Measurements from ENCODE around the gene PSMD12.
"Not testable (repeated sequence)": the region's sequence is repeated elsewhere in the genome, so short reads cannot be mapped to it uniquely, and the experiment has no call there.

Gene PSMD12

GRCh38 chr17:67353161-67353560 lies 13.2 kb downstream of the PSMD12 start:
- DNase-seq: no peak

- no peak for DNase-seq
These were observed 17.0 kb downstream of the PSMD12 start for GRCh38 chr17:67349420-67349819.

GRCh38 chr17:67347826-67348225 lies 18.6 kb downstream of the PSMD12 start:
- no peak for DNase-seq

- no peak for DNase-seq
These were observed 23.1 kb downstream of the PSMD12 start for GRCh38 chr17:67343237-67343636.

- DNase-seq: not testable (repeated sequence)
These were observed 28.0 kb downstream of the PSMD12 start for GRCh38 chr17:67338353-67338752.

- DNase-seq: no peak
These were observed 29.5 kb downstream of the PSMD12 start for GRCh38 chr17:67336859-67337258.

- no peak for DNase-seq
These were observed 31.0 kb downstream of the PSMD12 start for GRCh38 chr17:67335245-67335835.

GRCh38 chr17:67332162-67332508 lies 34.2 kb downstream of the PSMD12 start:
- not testable (repeated sequence) for DNase-seq

- not testable (repeated sequence) for DNase-seq
These were observed 34.8 kb downstream of the PSMD12 start for GRCh38 chr17:67331381-67332161.

- DNase-seq: no peak
These were observed 38.4 kb downstream of the PSMD12 start for GRCh38 chr17:67328026-67328425.

- DNase-seq: not testable (repeated sequence)
These were observed 39.2 kb downstream of the PSMD12 start for GRCh38 chr17:67326959-67327745.

- no peak for DNase-seq
These were observed 39.9 kb downstream of the PSMD12 start for GRCh38 chr17:67326440-67326839.

- no peak for DNase-seq
These were observed 42.0 kb downstream of the PSMD12 start for GRCh38 chr17:67324330-67324729.

- DNase-seq: no peak
These were observed 42.9 kb downstream of the PSMD12 start for GRCh38 chr17:67323445-67323844.

GRCh38 chr17:67322042-67322787 lies 44.2 kb downstream of the PSMD12 start:
- no peak for DNase-seq

GRCh38 chr17:67321486-67321885 lies 44.9 kb downstream of the PSMD12 start:
- not testable (repeated sequence) for DNase-seq

- no peak for DNase-seq
These were observed 49.6 kb downstream of the PSMD12 start for GRCh38 chr17:67316781-67317180.

GRCh38 chr17:67315865-67316264 lies 50.5 kb downstream of the PSMD12 start:
- DNase-seq: no peak

GRCh38 chr17:67312265-67312664 lies 54.1 kb downstream of the PSMD12 start:
- DNase-seq: no peak

- no peak for DNase-seq
These were observed 54.8 kb downstream of the PSMD12 start for GRCh38 chr17:67311575-67311974.

GRCh38 chr17:67310406-67310805 lies 56.0 kb downstream of the PSMD12 start:
- no peak for DNase-seq

GRCh38 chr17:67305446-67306235 lies 60.7 kb downstream of the PSMD12 start:
- not testable (repeated sequence) for DNase-seq
